Measurements from ENCODE around the gene MINK1.

Gene MINK1

GRCh38 chr17:4879601-4880000 lies 46.5 kb downstream of the MINK1 start:
- no peak for DNase-seq

DNA sequence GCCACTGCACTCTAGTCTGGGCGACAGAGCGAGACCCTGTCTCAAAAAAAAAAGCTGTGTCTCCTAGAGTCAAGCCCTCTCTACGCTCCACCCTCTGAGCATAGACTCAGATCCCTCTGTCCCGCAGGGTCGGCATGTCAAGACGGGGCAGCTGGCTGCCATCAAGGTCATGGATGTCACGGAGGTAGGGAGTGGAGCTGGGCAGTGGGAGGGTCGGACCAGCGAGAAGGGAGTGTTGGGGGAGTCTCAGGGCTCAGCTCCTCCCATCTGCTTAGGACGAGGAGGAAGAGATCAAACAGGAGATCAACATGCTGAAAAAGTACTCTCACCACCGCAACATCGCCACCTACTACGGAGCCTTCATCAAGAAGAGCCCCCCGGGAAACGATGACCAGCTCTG lies 47.7 kb downstream of the MINK1 start:
- no peak for DNase-seq

- peak; percentile 30 to 56 (median 45) for DNase-seq
Measured at GRCh38 chr17:4881761-4882555, 48.8 kb downstream of the MINK1 start.

DNA sequence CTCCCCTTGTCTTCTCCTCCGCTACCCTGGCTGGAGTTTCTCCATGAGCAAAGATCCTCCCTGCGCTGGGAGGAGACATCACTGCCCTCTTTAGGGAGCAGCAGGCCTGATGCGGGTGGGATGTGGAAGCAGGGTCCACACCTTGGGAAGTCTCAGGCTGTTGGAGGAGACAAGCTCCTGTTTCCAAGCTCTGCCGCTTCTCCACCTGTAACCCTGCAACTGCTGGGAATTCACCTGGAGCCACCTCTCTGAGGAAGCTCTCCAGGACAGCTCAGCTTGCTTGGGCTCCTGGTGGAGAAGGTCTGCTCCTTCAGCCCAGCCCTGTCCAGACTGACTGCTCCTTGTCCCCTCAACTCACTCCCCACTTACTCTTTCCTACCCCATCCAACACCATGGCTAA lies 51.3 kb downstream of the MINK1 start:
- no peak for DNase-seq

GRCh38 chr17:4886830-4887229 lies 53.7 kb downstream of the MINK1 start:
- no peak for DNase-seq

DNA sequence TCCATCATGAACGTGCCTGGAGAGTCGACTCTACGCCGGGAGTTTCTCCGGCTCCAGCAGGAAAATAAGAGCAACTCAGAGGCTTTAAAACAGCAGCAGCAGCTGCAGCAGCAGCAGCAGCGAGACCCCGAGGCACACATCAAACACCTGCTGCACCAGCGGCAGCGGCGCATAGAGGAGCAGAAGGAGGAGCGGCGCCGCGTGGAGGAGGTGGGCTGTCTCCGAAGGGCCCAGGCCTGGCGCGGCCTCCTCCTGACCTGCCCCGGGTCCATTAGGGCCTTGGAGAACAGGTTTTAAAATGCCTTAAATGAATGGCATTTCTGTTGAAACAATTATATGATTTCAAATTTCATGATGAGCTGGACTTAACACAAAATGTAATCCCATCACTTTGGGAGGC lies 54.4 kb downstream of the MINK1 start:
- DNase-seq: no peak

DNA sequence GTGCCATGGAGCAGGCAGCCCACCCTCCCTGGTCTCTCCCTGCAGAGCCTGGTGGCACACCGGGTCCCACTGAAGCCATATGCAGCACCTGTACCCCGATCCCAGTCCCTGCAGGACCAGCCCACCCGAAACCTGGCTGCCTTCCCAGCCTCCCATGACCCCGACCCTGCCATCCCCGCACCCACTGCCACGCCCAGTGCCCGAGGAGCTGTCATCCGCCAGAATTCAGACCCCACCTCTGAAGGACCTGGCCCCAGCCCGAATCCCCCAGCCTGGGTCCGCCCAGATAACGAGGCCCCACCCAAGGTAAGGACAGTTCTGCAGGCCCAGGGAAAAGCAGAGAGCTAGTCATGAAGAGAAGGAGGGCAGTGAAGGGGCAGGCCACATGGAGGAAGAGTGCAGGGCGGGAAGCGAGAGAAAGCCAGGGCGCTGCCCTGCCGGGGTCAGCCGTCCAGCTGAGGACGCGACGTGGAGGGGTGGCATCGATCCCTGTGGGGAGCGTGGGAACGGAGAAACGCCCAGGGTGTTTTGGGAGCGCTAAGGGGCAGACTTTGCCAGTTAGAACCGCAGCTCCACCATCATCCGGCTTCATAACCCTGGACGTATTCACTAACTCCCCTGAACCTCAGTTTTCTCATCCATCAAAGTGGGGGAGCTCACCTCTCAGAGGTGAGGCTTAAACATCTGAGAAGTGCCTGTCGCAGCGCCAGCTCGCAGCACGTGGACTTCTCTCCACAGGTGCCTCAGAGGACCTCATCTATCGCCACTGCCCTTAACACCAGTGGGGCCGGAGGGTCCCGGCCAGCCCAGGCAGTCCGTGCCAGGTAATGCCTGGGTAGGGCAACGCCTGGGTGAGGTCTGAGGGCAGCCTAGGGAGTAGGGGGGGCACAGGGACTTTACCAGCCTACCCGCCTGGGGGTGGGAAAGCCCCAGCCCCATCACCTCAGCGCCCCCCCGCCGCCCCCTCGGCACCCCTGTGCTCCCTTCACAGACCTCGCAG lies 58.6 kb downstream of the MINK1 start:
- DNase-seq: no peak

DNA sequence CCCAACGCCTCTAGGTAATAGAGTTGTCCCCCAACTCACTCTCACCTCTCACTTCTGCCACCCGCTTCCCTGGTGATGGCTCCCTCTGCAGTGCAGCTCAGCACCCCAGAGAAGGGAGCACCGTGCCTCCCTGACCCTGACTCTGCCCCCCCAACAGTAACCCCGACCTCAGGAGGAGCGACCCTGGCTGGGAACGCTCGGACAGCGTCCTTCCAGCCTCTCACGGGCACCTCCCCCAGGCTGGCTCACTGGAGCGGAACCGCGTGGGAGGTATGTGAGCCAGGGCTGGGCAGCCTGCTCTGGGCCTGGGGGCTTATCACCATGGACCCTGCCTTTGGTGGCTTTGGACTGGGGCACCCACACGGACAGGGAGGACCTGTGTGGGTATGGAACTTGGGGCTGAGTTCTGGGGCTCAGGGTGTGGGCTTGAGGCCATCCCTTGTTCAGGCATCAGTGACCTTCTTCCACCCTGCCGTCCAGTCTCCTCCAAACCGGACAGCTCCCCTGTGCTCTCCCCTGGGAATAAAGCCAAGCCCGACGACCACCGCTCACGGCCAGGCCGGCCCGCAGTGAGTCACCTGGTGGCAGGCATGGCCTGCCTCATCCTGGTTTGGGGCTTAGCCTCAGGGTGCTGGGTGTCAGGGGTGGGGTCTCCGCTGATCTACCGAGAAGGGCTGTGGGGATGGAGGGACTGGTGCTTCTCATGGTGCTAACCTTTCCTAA lies 59.5 kb downstream of the MINK1 start:
- no peak for DNase-seq

GRCh38 chr17:4893272-4893671 lies 60.1 kb downstream of the MINK1 start:
- DNase-seq: no peak

- no peak for DNase-seq
Measured at GRCh38 chr17:4893721-4894560, 60.8 kb downstream of the MINK1 start.

- no peak for DNase-seq
Measured at GRCh38 chr17:4895121-4895520, 62.0 kb downstream of the MINK1 start.

- DNase-seq: no peak
Measured at GRCh38 chr17:4895657-4896331, 62.7 kb downstream of the MINK1 start.

GRCh38 chr17:4896332-4897197 lies 63.4 kb downstream of the MINK1 start:
- DNase-seq: no peak

DNA sequence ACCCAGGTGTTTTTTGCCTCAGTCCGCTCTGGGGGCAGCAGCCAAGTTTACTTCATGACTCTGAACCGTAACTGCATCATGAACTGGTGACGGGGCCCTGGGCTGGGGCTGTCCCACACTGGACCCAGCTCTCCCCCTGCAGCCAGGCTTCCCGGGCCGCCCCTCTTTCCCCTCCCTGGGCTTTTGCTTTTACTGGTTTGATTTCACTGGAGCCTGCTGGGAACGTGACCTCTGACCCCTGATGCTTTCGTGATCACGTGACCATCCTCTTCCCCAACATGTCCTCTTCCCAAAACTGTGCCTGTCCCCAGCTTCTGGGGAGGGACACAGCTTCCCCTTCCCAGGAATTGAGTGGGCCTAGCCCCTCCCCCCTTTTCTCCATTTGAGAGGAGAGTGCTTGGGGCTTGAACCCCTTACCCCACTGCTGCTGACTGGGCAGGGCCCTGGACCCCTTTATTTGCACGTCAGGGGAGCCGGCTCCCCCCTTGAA lies 64.1 kb downstream of the MINK1 start:
- no peak for DNase-seq

DNA sequence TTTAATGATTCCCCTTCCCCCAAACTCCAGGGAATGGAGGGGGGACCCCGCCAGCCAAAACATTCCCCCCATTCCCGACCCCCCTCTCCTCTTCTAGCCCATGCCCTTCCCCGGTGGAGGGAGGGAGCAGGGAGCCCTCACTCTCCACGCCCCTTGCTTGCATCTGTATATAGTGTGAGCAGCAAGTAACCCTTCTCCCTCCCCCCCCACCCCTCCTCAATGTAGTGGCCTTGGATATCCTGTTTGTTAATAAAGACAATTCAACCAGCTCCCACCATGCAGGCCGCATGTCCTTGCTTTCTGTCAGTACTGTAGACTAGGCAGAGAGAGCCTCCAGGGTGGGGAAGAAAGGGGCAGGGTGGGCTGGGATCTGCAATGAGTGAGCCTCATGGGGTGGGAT lies 64.6 kb downstream of the MINK1 start:
- no peak for DNase-seq

DNA sequence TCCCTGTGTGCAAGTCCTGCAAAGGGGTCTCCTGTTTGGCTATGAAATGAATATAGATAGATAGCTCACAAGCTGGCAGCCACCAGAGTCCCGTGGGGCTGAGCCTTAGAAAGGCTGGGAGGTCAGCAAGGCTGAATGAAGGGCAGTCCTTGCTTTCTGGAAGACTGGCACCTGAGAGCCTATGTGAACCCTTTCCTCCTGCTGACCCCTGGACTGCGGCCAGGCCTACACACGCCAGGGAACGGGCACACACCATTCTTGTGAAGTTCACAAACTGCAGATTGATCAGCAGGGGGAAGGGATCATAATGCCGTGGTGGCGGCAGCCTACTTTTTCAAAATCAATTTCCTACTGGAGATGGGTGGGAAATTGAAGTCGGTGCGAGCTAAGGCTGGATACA lies 65.2 kb downstream of the MINK1 start:
- DNase-seq: no peak

DNA sequence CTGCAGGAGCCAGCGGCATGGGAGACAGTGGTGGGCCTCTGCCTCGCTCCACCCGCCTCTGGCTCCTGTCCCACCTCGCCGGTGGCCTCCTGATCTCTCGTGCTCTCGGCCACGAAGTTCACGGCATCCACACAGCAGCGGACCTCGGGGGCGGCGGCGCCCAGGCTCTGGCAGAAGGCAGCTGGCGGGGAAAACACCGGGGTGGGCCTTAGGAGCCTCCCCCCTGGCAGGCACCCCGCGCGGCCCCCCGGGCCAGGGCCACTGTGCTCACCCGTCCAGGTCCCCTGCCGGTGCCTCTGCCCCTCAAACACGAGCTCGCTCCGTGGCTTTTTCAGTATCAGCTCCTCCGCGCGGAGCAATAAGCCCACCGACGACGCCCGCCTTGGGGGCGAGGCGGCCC lies 65.8 kb downstream of the MINK1 start:
- DNase-seq: no peak

GRCh38 chr17:4899341-4900230 lies 66.4 kb downstream of the MINK1 start, which contains the start of gene C17orf107:
Gene C17orf107 (plus strand): TSS chr17:4899536. CDS start chr17:4899763, 227 bp downstream.
- peak; percentile 85 to 97 (median 92) for DNase-seq
